Glutamatergic neuron (in vitro differentiated cells): ENCODE measurements around the gene CDC25B. TPM values are rescaled to one million over a fixed set of nuclear protein-coding genes. Genes with fewer than 3 reads are reported as not detected.

ENCODE experiments used
- DNase-seq: peaks from one replicate; pipeline ENCODE4 v3.0.0; 2022
- H3K27ac Mint-ChIP-seq: one replicate; pipeline ENCODE4 v1.8.0; 2020; ENCODE audit warnings: mild to moderate bottlenecking, mixed read lengths, inconsistent platforms; ENCODE audit not compliant: unreplicated experiment
- H3K27me3 Mint-ChIP-seq: one replicate; pipeline ENCODE4 v1.8.0; 2020; ENCODE audit warnings: mild to moderate bottlenecking, moderate library complexity, mixed read lengths, inconsistent platforms; ENCODE audit not compliant: unreplicated experiment
- H3K36me3 Mint-ChIP-seq: one replicate; pipeline ENCODE4 v1.8.0; 2020; ENCODE audit warnings: mild to moderate bottlenecking, mixed read lengths, inconsistent platforms; ENCODE audit not compliant: unreplicated experiment
- H3K4me1 Mint-ChIP-seq: one replicate; pipeline ENCODE4 v1.8.0; 2020; ENCODE audit warnings: mild to moderate bottlenecking, low read depth, mixed read lengths, inconsistent platforms; ENCODE audit not compliant: unreplicated experiment
- H3K4me3 Mint-ChIP-seq: one replicate; pipeline ENCODE4 v1.8.0; 2020; ENCODE audit warnings: mild to moderate bottlenecking, mixed read lengths, inconsistent platforms; ENCODE audit not compliant: unreplicated experiment
- H3K9me3 Mint-ChIP-seq: one replicate; pipeline ENCODE4 v1.8.0; 2020; ENCODE audit warnings: mild to moderate bottlenecking, moderate library complexity, mixed read lengths, inconsistent platforms; ENCODE audit not compliant: unreplicated experiment
- CTCF ChIP-seq: fragments of 200-600 bp; sonication (generic); IDR thresholded peaks from one replicate; pipeline ENCODE4 v1.5.0; 2021; ENCODE audit not compliant: partially characterized antibody, unreplicated experiment
- total RNA-seq: library from RNA; stranded (reverse); fragmentation: NEBNext Ultra II Directional; extraction: Animal tissue kit (Norgen Biotek cat#: 25700); gene quantifications from one replicate; pipeline ENCODE4 v1.2.1, GENCODE V29; 2021; ENCODE audit not compliant: unreplicated experiment

CDC25B gene
- total RNA-seq, 1 donor from 2014 or later = 27.6 TPM

- Mint-ChIP-seq H3K9me3 (peaks cover 4% of the 10 kb centered on the region), H3K27ac (no peak overlapping the region), H3K36me3 (no peaks in the 10 kb centered on the region), H3K4me1 (peaks cover 25% of the 10 kb centered on the region), H3K4me3 (peak overlapping the region; percentile 88), H3K27me3 (peaks cover 2% of the 10 kb centered on the region)
- TF ChIP-seq CTCF = no peak
- DNase-seq = no peak
Measured at GRCh38 chr20:3767110-3767426, 29.0 kb upstream of the CDC25B start.

GRCh38 chr20:3767427-3768341, 28.4 kb upstream of the CDC25B start, which contains the start of gene ADISSP:
Gene ADISSP, minus strand, starts transcription at chr20:3767753. Its CDS starts 7,653 bp downstream, at chr20:3760100.
- H3K27ac Mint-ChIP-seq = peak within 1 kb of the TSS; percentile 95
- peaks cover 4% of the 10 kb centered on the region for H3K9me3 Mint-ChIP-seq
- H3K36me3 Mint-ChIP-seq = no peaks in the 10 kb centered on the region
- H3K27me3 Mint-ChIP-seq = peaks cover 2% of the 10 kb centered on the region
- TF ChIP-seq CTCF = no peak
- peak within 1 kb of the TSS; percentile 88 for H3K4me3 Mint-ChIP-seq
- H3K4me1 Mint-ChIP-seq = peaks cover 25% of the 10 kb centered on the region
- DNase-seq = peak; percentile 99

GRCh38 chr20:3768342-3769130, 27.6 kb upstream of the CDC25B start:
- TF ChIP-seq CTCF = peak; percentile 54
- peak overlapping the region; percentile 95 for H3K27ac Mint-ChIP-seq
- peak overlapping the region; percentile 88 for H3K4me3 Mint-ChIP-seq

DNA sequence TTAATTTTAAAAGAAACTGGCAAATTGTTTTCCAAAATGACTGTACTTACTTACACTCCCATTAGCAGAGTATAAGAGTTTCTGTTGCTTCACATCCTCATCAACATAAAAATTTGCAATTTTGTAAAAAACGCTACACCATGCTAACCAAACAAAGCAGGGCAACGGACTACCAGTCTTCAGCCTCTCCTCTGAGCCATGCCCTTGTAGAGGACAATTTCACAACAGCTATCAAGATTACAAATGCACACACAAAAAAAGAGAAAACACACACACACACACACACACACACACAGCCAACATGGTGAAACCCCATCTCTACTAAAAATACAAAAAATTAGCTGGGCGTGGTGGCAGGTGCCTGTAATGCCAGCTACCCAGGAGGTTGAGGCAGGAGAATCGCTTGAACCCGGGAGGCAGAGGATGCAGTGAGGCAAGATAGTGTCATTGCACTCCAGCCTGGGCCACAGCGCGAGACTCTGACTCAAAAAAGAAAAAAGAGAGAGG, 24.5 kb upstream of the CDC25B start:
- peaks cover 6% of the 10 kb centered on the region for H3K4me1 Mint-ChIP-seq
- no peak for DNase-seq
- no peaks in the 10 kb centered on the region for H3K36me3 Mint-ChIP-seq
- H3K27me3 Mint-ChIP-seq = peaks cover 6% of the 10 kb centered on the region
- no peak overlapping the region for H3K4me3 Mint-ChIP-seq
- TF ChIP-seq CTCF = no peak
- H3K27ac Mint-ChIP-seq = no peak overlapping the region
- peaks cover 4% of the 10 kb centered on the region for H3K9me3 Mint-ChIP-seq

More at GRCh38 chr20:3768342-3769130, 27.6 kb upstream of the CDC25B start:
- peaks cover 4% of the 10 kb centered on the region for H3K9me3 Mint-ChIP-seq
- DNase-seq = peak; percentile 92
- no peaks in the 10 kb centered on the region for H3K36me3 Mint-ChIP-seq
- H3K4me1 Mint-ChIP-seq = peaks cover 24% of the 10 kb centered on the region
- peaks cover 2% of the 10 kb centered on the region for H3K27me3 Mint-ChIP-seq
